ENCODE measurements around the gene MFGE8. TPM values are rescaled to one million over a fixed set of nuclear protein-coding genes. Genes with fewer than 3 reads are reported as not detected.

Gene MFGE8
- total and polyA plus RNA-seq, 9 of the 15 experiments (the other 6 are each of a cell fraction or from before 2014, with no cell fraction given), result 2.3 to 142 (median 62.3) TPM

GRCh38 chr15:88913017-88913849, at the start of gene MFGE8 (continued):
- no peak for TF ChIP-seq ZNF217 (CRISPR knock-in tag; IDR thresholded peaks at IDR 0.05)
- no peak for TF ChIP-seq KAT7 (CRISPR knock-in tag; IDR thresholded peaks at IDR 0.05; ENCODE audit: borderline replicate concordance)
- TF ChIP-seq EP400 (IDR thresholded peaks at IDR 0.05), result peak; percentile 16; the same call in 1 of the 2 replicates
- no peak for TF ChIP-seq SAP30 (IDR thresholded peaks at IDR 0.05; ENCODE audit: borderline replicate concordance, insufficient read depth, low read depth, low read length, poor library complexity, severe bottlenecking)
- TF ChIP-seq WHSC1 (IDR thresholded peaks at IDR 0.05; ENCODE audit: low read length), result no peak
- no peak for TF ChIP-seq SNRNP70 (optimal IDR thresholded peaks at IDR 0.05; ENCODE audit: low read depth, low read length)
- 0 out of 2 replicates have a peak, but pooled peaks have one; percentile 37 for TF ChIP-seq MTA3 (IDR thresholded peaks at IDR 0.05; ENCODE audit: borderline replicate concordance)
- TF ChIP-seq NRF1 (conservative IDR thresholded peaks at IDR 0.05 in 1 of 2, IDR thresholded peaks at IDR 0.05 in 1 of 2), result peak in 1 of 2 experiments; percentile 55
- no peak for TF ChIP-seq ASH1L (IDR thresholded peaks at IDR 0.05; ENCODE audit: borderline replicate concordance, low read depth, partially characterized antibody)
- TF ChIP-seq ARID1B (IDR thresholded peaks at IDR 0.05), result 0 out of 2 replicates have a peak, but pooled peaks have one; percentile 44
- TF ChIP-seq ZNF175 (CRISPR knock-in tag; IDR thresholded peaks at IDR 0.05; ENCODE audit: low read depth), result no peak
- TF ChIP-seq CSDE1 (IDR thresholded peaks at IDR 0.05), result no peak
- TF ChIP-seq ZNF165 (CRISPR knock-in tag; IDR thresholded peaks at IDR 0.05; ENCODE audit: borderline replicate concordance), result no peak
- no peak for TF ChIP-seq TGIF2 (CRISPR knock-in tag; IDR thresholded peaks at IDR 0.05)
- no peak for TF ChIP-seq LARP7 (IDR thresholded peaks at IDR 0.05)
- no peak for TF ChIP-seq ZBTB49 (CRISPR knock-in tag; IDR thresholded peaks at IDR 0.05; ENCODE audit: borderline replicate concordance)
- no peak for TF ChIP-seq GTF2B (IDR thresholded peaks at IDR 0.05; ENCODE audit: extremely low read depth, insufficient read length)
- peak; percentile 69 for TF ChIP-seq SUPT5H (IDR thresholded peaks at IDR 0.05)
- no peak for TF ChIP-seq HDGF (IDR thresholded peaks at IDR 0.05)
- no peak for TF ChIP-seq NBN (IDR thresholded peaks at IDR 0.05; ENCODE audit: low read depth)
- no peak for TF ChIP-seq ILK (tag; IDR thresholded peaks at IDR 0.05; ENCODE audit: borderline replicate concordance, low read depth)
- TF ChIP-seq NR3C1 (CRISPR knock-in tag; IDR thresholded peaks at IDR 0.05), result no peak
- TF ChIP-seq TEAD2 (tag; IDR thresholded peaks at IDR 0.05), result no peak
- no peak for TF ChIP-seq TSC22D4 (tag; IDR thresholded peaks at IDR 0.05)
- TF ChIP-seq ZNF41 (CRISPR knock-in tag; conservative IDR thresholded peaks at IDR 0.05), result no peak
- TF ChIP-seq MAFK (IDR thresholded peaks at IDR 0.05; ENCODE audit: low read length), result no peak

Data from K562 (cell line).